RWPE1 (cell line): ENCODE results near the gene AP3B1.

Source experiments
- CTCF ChIA-PET: fragments of 350-600 bp; sonication (Branson Sonifier 250); formaldehyde crosslinking; extraction: SDS; loops from one replicate; lab custom pipeline; 2021; lab: Yijun Ruan, JAX
- POLR2A ChIA-PET: fragments of 400-600 bp; formaldehyde crosslinking; extraction: SDS; loops from one replicate; lab custom pipeline; 2020; ENCODE audit warnings: antibody characterized with exemption; ENCODE audit not compliant: low non-redundant PET; lab: Yijun Ruan, JAX
- DNase-seq: peaks from one replicate; pipeline ENCODE4 v3.0.0; 2012; ENCODE audit warnings: low spot score
- H3K27ac ChIP-seq: fragments of 450-650 bp; 2 replicates; pipeline ENCODE4 v1.5.1; 2017
- TF ChIP-seq, protein P1 (sequence below): fragments of 450-650 bp; conservative IDR thresholded peaks from 2 replicates; pipeline ENCODE4 v1.5.1; 2017; ENCODE audit warnings: low read depth, mild to moderate bottlenecking

AP3B1 gene

GRCh38 chr5:78007233-78007632 is 287.3 kb downstream of the AP3B1 start:
- POLR2A ChIA-PET = no interaction called here
- no peak for DNase-seq
- CTCF ChIA-PET = interaction anchor here (1.0 kb wide), 1 partner anchor 162 kb away, joined by 7 read pairs; no protein-coding TSS in a partner anchor
- H3K27ac ChIP-seq = no peak overlapping the region
- TF ChIP-seq, protein P1, sequence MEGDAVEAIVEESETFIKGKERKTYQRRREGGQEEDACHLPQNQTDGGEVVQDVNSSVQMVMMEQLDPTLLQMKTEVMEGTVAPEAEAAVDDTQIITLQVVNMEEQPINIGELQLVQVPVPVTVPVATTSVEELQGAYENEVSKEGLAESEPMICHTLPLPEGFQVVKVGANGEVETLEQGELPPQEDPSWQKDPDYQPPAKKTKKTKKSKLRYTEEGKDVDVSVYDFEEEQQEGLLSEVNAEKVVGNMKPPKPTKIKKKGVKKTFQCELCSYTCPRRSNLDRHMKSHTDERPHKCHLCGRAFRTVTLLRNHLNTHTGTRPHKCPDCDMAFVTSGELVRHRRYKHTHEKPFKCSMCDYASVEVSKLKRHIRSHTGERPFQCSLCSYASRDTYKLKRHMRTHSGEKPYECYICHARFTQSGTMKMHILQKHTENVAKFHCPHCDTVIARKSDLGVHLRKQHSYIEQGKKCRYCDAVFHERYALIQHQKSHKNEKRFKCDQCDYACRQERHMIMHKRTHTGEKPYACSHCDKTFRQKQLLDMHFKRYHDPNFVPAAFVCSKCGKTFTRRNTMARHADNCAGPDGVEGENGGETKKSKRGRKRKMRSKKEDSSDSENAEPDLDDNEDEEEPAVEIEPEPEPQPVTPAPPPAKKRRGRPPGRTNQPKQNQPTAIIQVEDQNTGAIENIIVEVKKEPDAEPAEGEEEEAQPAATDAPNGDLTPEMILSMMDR = no peak

GRCh38 chr5:78006449-78006848 is 288.0 kb downstream of the AP3B1 start:
- POLR2A ChIA-PET = no interaction called here

DNA sequence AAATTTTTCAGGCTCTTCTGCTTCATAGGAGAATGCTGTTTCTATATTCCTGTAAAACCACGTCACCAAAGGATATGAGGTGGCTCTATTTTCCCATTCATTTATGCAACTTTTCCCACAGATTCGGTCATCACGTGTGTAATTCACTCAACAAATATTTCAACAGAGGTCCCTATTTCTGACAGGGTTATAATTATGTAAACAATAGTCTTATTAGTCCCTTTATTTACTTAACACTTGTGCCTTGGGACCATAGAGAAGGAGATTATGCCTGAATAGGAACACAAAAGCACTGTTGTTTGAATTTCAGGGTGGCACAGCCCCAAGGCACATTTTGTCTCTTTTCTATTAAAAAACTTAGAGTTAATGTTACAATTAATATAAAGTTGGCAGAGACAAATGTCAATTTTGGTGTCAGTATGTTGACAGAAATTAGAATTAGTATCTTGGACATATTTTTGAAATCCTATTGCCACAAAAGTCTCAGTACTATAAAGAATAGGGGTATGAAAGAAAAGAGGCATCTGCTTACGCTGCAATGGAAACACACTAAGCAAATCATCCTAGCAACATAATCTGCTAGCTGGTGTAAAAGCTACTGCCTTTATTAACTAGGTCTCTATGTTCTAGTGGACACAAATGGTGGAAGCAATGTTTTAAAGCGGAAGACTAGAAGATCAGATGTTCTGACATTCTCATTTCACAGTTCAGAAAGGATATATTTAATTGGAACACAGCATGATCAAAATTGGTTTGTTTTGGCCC is 289.3 kb downstream of the AP3B1 start:
- TF ChIP-seq, protein P1 = no peak
- DNase-seq = no peak
- no peak overlapping the region for H3K27ac ChIP-seq
- ChIA-PET CTCF (interaction anchor here (0.5 kb wide), 1 partner anchor 8 kb away, joined by 4 read pairs; no protein-coding TSS in a partner anchor), POLR2A (no interaction called here)

More at GRCh38 chr5:78006449-78006848, 288.0 kb downstream of the AP3B1 start:
- TF ChIP-seq, protein P1 = no peak
- CTCF ChIA-PET = no interaction called here
- no peak for DNase-seq
- no peak overlapping the region for H3K27ac ChIP-seq

GRCh38 chr5:78004559-78004958 is 289.9 kb downstream of the AP3B1 start:
- H3K27ac ChIP-seq = no peak overlapping the region
- ChIA-PET CTCF (no interaction called here), POLR2A (no interaction called here)
- TF ChIP-seq, protein P1 = no peak
- no peak for DNase-seq

DNA sequence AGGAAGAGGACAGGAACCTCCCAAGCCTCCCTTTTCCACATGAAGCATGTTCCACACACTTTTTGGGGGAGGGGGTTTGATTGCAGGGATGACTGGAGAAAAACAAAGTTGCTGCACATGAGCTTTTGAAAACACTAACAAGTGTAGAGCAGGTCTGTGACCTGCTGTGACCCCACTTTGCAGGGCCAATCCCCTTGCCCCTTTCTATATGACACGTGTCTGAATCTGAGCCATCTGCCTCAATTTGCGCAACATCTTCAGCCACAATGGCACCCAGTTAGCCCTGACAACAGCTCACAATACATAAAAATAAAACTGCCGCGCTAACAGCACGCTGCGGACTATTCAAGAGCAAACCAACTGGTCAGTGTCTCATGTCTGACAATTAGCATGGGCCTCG is 290.6 kb downstream of the AP3B1 start:
- DNase-seq = no peak
- TF ChIP-seq, protein P1 = no peak
- CTCF ChIA-PET = interaction anchor here (0.6 kb wide), 1 partner anchor 18 kb away, joined by 3 read pairs; no protein-coding TSS in a partner anchor
- no peak overlapping the region for H3K27ac ChIP-seq
- POLR2A ChIA-PET = no interaction called here

DNA sequence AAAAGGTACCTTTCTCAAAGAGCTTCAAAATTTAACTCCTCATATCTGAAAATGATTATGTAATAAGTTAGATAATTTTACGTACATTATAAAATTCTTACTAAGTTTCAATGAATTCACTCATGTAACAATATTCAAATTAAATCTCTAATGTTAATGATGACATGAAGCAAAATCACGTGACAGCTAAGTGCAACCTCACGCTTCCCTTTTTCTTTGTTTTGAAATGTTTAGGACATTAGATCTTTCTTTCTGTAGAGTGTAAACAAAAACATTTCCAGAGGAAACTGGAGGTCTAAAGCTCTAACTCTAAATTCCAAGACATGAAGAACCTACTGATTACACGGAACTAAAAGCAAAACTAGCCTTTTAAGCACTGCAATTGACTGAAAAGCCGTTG is 291.0 kb downstream of the AP3B1 start:
- POLR2A ChIA-PET = no interaction called here

More for the DNA sequence above, 291.0 kb downstream of the AP3B1 start:
- H3K27ac ChIP-seq = no peak overlapping the region
- CTCF ChIA-PET = interaction anchor here (0.6 kb wide), 1 partner anchor 17 kb away, joined by 3 read pairs; no protein-coding TSS in a partner anchor
- TF ChIP-seq, protein P1 = no peak
- DNase-seq = no peak
